ENCODE measurements around the gene DDAH1.

DDAH1 gene

DNA sequence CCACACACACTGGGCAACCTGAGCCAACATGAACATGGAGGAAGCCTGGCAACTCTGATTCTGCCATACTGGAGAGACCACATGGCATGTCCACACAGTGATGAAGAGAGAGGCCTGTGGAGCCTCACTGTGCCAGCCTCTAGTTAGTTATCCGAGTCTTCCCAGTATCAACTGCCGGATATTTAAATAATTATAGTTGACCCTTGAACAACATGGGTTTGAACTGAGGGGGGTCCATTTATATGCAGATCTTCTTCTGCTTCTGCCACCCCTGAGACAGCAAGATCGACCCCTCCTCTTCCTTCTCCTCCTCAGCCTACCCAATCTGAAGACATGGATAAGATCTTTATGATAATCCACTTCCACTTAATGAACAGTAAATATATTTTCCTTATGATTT, 27.8 kb downstream of the DDAH1 start:
- no peak for DNase-seq

DNA sequence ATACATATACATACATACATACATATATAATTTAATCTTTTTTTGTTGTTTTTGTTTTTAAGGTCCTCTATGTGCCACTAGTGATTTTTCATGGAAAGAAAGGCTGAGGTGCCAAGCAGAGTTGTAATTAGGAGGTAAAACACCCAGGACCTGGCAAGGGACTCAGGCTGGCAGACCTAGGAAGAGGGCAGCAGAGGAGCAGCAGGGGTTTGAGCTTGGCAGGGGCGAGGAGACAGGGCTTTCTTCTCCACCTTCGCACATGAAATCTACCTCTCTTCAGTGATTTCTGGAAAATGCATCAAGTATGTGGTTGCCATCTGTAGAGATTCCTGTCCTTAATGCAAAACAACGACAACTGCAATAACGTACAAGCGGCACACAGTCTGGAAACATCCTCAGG, 31.9 kb downstream of the DDAH1 start:
- DNase-seq = no peak

DNA sequence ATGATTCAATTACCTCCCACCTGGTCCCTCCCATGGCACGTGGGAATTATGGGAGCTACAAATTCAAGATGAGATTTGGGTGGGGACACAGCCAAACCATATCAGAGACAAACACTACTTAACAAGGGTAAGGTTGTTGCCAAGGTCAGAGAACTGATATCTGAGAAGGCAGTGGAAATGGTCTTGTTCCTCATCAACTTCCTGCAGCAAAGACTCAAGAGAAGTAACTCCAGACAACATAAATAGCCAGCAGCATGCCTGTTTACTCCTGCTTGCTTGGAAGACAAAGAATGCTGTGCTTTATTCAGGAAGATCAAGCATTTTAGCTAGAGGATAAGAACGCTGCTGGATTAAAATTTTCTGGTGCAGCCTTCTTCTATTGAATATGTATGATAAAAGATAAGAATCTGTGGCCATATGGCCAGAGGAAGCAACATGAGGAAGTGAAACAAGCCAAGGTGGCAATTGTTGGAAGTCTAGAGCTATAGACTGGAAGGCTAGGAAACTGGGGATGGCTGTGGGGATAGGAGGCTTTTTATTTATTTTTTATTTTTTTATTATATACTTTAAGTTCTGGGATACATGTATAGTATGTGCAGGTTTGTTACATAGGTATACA, 36.4 kb downstream of the DDAH1 start:
- no peak for DNase-seq

DNA sequence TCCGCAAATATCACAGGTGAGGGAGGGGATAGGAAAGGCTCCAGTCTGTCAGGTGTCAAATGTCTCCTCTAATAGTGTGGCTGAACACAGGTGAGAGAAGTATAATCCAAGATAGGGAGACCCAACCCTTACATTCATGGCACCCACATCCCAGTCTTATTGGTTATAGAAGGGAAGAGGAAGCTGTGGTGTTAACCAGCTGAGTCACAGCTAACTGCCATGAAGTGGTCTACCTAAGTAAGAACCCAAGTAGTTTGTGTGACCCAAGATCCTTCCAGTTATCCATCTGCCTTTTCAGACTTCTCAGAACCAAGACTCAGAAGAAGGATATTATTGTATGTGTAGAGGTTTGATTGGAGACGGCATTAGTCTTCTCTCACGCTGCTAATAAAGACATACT, 37.1 kb downstream of the DDAH1 start:
- no peak for DNase-seq

DNA sequence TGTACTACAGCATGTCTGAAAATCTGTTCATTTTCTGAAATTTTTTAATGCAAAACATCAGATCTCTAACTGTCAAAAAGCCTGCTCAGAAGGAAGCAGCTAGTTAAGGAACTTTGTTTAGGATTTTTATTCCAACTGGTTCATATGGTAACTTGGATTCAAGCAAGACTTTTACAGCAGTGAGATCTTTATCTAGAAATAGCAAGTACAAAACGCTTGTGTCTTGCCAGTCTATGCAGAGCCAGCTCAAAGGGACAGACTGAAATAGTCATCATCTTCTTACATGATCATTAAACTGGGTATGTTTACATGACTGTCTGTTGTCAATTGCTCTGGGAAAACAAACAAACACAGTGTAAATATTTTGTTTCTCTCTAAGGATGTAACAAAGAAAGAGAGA, 37.6 kb downstream of the DDAH1 start:
- DNase-seq = no peak

DNA sequence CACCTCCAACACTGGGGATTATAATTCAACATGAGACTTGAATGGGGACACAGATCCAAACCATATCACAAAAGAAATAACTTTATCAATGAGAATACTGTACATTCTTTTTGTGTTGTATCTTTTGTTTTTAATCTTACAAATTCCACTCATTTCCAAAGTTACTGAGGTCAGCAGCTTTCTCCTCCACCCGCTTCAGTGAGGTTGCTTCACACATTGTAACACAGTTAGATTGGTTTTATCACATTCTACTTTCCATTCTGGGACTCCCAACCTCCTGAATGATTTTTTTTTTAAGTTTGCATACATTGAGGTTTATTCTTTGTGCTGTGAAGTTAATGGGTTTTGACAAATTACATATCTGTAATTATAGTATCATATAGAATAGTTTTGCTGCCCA, 43.8 kb downstream of the DDAH1 start:
- no peak for DNase-seq

DNA sequence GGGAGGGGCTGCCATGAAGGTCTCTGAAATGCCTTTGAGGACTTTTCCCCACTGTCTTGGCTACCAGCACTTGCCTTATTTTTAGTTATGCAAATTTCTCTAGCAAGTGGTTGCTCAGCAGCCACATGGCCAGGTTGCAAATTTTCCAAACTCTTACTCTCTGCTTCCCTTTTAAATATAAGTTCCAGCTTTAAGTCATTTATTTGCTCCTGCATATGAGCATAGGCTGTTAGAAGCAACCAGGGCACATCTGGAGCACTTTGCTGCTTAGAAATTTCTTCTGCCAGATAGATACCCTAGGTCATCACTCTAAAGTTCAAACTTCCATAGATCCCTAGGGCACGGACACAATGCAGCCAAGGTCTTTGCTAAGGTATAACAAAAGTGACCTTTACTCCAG, 44.8 kb downstream of the DDAH1 start:
- no peak for DNase-seq

DNA sequence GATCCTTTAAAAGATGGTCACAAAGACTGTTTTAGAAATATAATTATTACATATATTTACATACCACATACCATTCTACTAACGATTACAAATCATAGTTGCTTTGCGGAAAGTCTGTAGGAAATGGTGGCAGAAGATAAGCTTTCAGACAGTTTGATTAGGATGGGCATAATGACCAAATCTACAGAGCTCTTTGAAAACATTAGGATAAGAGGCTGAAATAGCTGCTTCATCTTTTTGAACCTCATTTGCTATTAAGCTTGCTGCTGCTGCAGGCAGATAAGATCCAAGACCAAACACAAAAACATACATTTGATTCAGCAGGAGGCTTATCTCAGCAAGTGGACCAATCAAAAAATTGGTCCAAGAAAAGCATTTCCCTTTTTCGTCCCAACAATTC, 47.1 kb downstream of the DDAH1 start:
- no peak for DNase-seq

DNA sequence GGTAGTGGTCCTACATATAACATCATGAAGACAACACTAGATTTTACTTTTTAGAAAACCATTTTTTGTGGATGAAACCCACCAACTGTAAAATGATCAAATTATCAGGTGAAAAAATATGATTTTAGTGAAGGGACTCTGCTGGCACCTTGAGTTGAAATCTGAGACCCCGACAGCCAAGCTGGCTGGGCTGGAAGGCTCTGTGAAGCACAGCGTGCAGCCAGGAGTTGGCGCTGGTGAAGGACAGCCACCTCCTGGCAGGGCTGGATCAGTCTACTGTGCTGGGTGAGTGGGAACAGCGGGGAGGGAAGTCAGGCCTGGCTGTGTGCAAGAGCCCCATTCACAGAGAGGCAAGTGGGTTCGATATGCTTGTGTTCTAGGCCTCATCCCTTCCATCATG, 47.9 kb downstream of the DDAH1 start:
- DNase-seq = no peak

DNA sequence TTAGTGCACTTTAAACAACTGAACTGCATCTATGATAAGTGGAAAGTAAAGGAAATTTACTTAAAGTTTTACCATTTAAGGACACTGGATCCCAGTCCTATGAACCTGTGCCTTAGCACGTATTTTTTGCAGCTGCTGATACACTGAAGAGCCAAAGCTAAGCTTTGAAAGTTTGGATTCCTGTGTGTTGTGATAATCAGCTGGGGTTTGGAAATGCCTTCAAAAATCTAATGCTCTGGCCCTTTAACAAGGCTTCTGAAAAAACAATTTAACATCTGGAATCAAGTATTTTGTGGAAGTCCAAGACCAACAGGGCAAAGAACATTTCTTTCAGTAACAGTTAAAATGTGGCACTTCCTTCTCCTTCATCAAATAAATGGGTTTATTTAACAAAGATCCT, 51.8 kb downstream of the DDAH1 start:
- DNase-seq = no peak

DNA sequence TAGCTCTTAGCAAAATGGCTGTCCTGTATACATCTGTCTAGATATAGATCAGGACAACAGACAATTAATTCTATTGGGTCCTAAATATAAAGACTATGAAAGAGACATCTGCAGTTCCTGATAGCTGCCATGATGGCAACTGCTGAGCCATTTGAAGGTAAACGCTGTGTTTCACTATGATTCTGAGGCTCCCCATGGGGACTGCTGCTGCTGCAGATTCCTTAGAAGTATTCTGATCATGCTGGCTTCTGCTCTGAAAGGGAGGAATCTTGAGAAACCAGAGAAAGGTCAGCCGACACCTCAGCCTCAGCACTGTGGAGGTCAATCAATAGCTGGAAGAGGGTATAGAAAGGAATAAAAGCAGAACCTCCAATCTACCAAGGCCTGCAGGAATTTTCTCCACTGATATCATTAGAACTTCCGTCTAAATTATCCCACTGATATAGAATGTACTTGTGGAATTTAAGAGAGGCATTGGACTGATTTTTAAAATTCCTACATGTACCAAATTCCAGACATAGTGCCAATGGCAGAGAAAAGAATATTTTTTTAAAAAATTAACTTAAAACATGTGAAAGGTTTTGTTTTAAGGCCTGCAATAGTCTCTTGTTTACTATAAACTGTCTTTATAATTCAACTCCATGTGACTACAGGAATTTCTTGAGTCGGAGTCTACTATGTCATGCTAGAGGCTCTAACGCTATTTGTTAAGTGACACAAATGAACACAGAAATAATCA, 53.2 kb downstream of the DDAH1 start:
- DNase-seq = no peak

DNA sequence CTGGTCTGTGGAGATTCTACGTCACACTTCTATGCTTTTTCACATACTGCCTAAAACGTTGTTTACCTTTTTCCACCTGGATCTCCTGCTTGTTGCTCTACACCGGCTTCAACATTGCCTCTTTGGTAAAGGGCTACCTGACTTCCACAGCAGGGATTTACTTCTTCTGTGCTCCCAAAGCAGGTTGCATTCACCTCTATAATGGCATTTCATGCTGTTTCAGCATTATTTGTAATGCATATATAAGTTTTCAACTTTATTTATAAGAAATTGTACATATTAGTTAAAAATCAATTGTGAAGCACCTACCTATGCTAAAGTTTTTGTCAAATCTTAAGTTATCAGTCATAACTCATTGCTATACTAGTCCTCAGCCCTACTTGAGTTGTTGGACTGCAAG, 55.4 kb downstream of the DDAH1 start:
- DNase-seq = no peak

DNA sequence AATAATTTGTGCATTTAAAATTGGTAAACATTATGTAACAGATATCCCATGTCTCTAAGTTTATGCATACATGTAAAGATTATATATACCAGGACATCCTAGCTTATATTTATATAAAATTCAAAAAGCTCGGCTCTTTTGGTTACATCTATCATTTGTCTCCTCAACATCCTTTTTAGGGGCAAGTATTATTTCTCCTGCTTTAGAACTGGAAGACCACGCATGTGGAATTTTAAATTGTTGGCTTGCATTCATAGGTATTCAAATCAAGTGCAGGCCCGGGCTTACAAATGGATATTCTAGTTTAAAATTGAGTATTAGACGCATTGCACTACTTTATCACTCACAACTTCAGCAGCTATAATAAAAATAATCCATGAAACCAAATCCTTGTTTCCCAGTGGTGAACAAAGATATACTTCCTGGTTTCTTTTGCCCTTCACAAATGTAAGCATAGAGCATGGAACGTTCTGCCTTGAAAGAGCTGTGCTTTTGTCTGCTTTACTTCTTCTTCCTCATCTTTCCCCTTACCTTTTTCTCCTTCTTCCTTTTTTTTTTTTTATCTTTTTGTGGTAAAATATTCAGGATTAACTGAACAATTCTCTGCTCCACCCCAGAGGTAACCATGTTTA, 57.1 kb downstream of the DDAH1 start:
- no peak for DNase-seq

DNA sequence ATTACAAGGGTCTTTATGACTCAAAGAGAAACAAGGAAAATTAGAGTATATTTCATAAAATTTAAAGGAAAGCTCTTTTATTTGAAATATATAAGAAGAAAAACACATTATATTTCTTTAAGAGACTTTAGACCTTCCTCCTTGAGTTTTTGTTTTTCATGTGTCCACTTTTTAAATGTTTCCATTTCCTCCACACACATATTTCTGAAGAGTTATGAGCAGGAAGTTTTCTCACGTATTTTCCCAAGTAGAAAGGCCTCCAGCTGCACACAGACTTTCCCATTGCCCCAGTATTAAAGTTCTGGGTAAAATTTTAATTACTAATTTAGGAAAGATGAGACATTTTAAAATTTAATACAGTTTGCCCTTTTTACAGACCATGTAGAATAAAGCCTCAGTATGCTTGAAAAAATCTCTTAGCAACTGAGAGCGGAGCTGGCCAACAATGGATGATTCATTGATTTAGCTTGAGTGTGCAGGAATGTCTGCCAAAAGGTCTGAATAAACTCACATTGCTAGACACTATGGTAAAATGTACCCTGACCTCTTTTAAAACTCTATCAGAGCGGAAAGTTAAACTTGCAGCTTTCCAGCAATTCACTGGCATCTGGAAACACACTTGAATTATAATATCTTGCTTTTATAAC, 57.9 kb downstream of the DDAH1 start:
- no peak for DNase-seq

DNA sequence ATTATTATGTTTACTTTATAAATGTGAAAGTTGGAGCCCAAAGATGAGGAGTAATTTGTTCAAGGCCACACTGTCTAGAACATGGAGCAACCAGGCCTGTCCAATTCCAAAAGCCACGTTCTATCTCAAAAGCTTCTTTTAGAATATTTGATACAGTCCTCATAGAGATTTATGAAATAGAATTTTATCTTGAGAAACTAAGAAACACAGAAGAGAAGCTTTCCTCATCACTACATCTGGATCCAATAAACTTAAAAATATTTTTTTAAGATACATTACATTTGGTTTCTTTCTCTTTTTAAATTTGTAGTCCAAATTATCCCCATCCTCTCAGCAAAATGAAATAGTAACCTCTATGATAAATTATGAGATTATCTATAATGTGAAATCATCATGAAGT, 58.9 kb downstream of the DDAH1 start:
- no peak for DNase-seq

DNA sequence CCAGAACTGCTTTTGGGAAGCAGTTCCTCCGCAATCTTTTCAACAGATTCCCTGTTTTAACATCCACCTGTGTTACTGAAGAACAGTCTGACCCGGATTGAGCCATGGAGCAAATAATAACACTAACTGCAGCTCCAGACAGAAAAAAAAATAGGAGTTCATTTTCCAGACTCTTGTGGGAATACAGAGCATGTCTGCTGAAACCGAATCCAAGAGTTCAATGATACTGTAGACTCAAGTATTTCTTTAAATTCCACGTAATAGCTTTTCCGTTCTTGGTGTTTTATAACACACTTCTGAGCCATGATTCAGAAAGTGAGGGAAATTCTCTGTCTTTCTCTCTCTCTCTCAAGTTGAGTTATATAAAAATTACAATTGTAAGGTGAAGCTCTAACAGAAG, 60.6 kb downstream of the DDAH1 start:
- no peak for DNase-seq

DNA sequence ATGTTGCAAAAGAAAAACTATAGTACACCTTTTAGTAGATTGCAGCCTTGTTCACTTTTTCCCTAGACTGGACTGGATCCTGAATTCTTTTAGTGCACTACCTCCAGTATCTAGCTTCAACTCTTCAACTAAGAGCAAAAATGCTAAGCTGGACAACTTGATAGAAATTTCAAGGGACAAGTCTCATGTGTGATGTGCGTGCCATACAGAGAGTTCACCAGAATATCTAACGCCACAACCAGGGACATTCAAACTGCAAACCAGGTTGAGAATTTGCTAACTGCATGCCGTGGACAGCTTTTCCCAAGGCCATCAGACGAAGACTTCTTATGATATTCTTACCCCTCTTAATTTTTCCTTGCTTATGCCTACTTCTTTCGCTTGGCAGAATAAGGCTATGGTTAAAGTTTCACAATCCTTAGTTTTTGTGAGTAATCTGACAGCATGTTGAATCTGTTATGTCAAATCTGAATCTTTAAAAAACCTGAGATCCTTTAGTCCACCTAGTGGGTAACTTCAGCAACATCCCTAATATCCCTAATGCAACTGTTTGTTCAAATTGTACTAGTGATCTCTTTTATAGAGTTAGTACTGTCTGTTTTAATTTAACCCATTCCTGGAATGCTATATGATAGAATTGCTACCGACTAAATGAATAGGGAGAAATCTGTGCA, 66.4 kb downstream of the DDAH1 start:
- DNase-seq = no peak

DNA sequence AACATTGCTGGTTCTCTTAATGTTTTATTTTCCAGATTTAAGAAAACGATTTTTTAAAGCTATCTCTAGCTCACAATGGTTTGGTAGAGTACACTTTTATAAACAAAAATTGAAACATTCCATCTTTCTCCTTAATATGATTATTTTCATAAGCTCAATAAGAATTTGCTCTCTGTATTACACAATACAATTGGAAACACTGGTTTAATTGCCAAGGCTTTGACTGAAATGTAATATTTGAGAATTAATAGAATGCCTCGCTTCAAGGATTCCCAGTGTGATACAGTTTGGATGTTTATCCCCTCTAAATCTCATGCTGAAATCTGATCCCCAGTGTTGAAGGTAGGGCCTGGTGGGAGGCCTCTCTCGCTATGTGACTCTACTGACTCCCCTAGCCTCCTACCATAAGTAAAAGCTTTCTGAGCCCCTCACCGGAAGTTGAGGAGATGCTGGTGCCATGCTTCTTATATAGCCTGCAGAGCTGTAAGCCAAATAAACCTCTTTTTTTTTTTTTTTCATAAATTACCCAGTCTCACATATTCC, 67.4 kb downstream of the DDAH1 start:
- no peak for DNase-seq

DNA sequence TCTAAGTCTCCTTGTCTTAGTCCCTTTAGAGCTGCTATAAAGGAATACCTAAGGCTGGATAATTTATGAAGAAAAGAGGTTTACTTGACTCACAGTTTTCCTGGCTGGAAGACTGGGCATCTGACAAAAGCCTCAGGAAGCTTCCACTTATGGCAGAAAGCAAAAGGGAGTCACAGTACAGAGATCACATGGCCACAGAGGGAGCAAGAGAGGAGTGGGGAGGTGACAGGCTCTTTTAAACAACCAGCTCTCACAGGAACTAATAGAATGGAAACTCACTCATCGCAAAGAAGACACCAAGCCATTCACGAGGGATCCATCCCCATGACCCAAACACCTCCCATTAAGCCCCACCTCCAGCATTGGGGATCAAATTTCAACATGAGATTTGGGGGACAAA, 68.8 kb downstream of the DDAH1 start:
- DNase-seq = no peak

DNA sequence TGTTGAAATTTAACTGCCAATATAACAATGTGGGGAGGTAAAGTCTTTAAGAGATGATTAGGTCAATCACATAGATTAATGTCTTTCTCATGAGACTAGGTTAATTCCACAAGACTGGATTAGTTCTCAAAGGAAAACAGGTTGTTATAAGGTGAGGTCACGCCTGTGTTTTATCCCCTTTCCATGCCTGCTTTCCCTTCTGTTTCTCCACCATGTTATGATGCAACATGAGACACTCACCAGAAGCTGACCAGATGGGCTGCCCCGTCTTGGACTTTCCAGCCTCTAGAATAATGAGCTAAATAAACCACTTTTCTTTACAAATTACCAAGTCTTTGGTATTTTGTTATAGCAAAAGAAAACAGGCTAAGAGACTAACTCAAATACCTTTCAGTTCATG, 70.8 kb downstream of the DDAH1 start:
- DNase-seq = no peak

DNA sequence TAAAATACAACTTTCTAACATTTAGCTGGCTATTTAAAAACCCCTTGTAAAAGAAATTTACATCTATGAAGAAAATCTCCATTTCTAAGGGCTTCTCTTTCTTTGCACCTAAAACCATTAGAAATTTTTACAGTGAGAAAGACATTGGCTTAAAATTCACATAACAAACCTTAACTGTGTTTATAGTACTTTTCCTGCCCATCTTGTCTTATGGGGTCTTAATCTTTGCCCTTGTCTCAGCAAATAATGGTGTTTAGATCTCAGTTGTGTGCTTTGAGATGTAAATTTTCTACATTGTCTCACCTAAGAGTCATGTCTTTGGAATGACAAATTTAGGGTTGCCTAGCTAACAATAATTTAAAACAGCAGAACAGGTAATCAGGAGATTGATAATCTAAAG, 71.5 kb downstream of the DDAH1 start:
- no peak for DNase-seq

DNA sequence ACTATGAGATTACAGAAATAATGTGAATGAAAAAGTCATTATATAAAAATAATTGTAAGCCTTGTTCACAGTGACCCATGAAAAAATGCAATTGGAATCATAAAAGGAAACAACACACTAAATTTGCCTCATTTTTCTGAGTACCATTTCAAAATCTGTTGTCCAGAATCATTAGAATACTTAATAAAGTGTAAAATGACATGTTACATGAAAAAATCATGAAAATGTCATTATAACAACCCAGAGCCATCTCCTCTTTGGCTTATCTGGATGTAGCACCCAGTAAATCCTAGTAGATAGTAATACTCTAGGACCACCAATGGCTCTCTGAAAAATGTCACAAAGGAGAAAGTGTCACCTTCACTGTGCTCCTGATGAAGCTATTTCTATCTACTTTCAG, 76.5 kb downstream of the DDAH1 start:
- no peak for DNase-seq

DNA sequence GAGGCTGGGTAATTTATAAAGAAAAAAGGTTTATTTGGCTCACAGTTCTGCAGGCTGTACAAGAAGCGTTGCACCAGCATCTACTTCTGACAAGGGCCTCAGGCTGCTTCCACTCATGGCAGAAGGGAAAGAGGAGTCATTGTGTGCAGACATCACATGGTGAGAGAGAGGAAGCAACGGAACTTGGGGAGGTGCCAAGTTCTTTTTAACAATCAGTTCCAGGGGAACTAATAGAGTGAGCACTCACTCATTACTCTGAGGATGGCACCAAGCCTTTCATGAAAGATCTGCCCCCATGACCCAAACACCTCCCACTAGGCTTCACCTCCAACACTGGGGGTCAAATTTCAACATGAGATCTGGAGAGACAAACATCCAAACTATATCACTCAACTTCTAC, 77.2 kb downstream of the DDAH1 start:
- DNase-seq = no peak
